H9 (cell line): Measurements from ENCODE around the gene FLNA. TPM values are rescaled to one million over a fixed set of nuclear protein-coding genes. Genes with fewer than 3 reads are reported as not detected.

ENCODE experiments used
- DNase-seq: peaks from one replicate; pipeline ENCODE4 v3.0.0-alpha.2; 2017
- H2AFZ ChIP-seq: one replicate; pipeline ENCODE4 v1.6.1; 2013; ENCODE audit warnings: mild to moderate bottlenecking, low read length, control low read depth, moderate library complexity
- H2AK5ac ChIP-seq: 2 replicates; pipeline ENCODE4 v1.6.1; 2013; ENCODE audit warnings: low read length, control low read depth, mixed read lengths; ENCODE audit not compliant: insufficient read length
- H2BK120ac ChIP-seq: one replicate; pipeline ENCODE4 v1.6.1; 2013; ENCODE audit warnings: low read depth, mild to moderate bottlenecking, low read length, control low read depth, inconsistent platforms; ENCODE audit not compliant: poor library complexity, severe bottlenecking
- H2BK12ac ChIP-seq: 2 replicates; pipeline ENCODE4 v1.6.1; 2013; ENCODE audit warnings: low read length, control low read depth, mixed read lengths, low read depth; ENCODE audit not compliant: insufficient read length
- H2BK15ac ChIP-seq: 2 replicates; pipeline ENCODE4 v1.6.1; 2013; ENCODE audit warnings: low read depth, low read length, control low read depth
- H2BK20ac ChIP-seq: one replicate; pipeline ENCODE4 v1.6.1; 2013; ENCODE audit warnings: low read depth, mild to moderate bottlenecking, low read length, control low read depth, inconsistent platforms; ENCODE audit not compliant: poor library complexity, severe bottlenecking
- H2BK5ac ChIP-seq: 2 replicates; pipeline ENCODE4 v1.6.1; 2013; ENCODE audit warnings: low read length, control low read depth, mixed read lengths; ENCODE audit not compliant: insufficient read length
- H3K14ac ChIP-seq: 2 replicates; pipeline ENCODE4 v1.6.1; 2013; ENCODE audit warnings: low read length, control low read depth; ENCODE audit not compliant: insufficient read depth
- H3K18ac ChIP-seq: 2 replicates; pipeline ENCODE4 v1.6.1; 2013; ENCODE audit warnings: low read depth, mild to moderate bottlenecking, mixed read lengths, low read length, control low read depth; ENCODE audit not compliant: insufficient read length
- H3K23ac ChIP-seq: 2 replicates; pipeline ENCODE4 v1.6.1; 2013; ENCODE audit warnings: low read length, control low read depth, mixed read lengths, low read depth; ENCODE audit not compliant: insufficient read length
- H3K23me2 ChIP-seq: 2 replicates; pipeline ENCODE4 v1.6.1; 2013; ENCODE audit warnings: low read depth, mild to moderate bottlenecking, mixed read lengths, low read length, control low read depth; ENCODE audit not compliant: insufficient read length, poor library complexity, severe bottlenecking
- H3K27ac ChIP-seq: 2 replicates; pipeline ENCODE4 v1.5.1; 2013; ENCODE audit warnings: low read length, control low read depth, mixed read lengths, low read depth; ENCODE audit not compliant: insufficient read length
- H3K27me3 ChIP-seq: 2 replicates; pipeline ENCODE4 v1.6.1; 2013; ENCODE audit warnings: low read length, control low read depth, inconsistent platforms; ENCODE audit not compliant: insufficient read depth
- H3K4ac ChIP-seq: 2 replicates; pipeline ENCODE4 v1.6.1; 2013; ENCODE audit warnings: low read depth, mild to moderate bottlenecking, control low read depth, inconsistent platforms, low read length, moderate library complexity
- H3K4me1 ChIP-seq: 2 replicates; pipeline ENCODE4 v1.6.1; 2013; ENCODE audit warnings: low read length, control low read depth, inconsistent platforms; ENCODE audit not compliant: insufficient read depth
- H3K4me2 ChIP-seq: 2 replicates; pipeline ENCODE4 v1.6.1; 2013; ENCODE audit warnings: low read length, control low read depth, mixed read lengths; ENCODE audit not compliant: insufficient read length, insufficient read depth
- H3K56ac ChIP-seq: 2 replicates; pipeline ENCODE4 v1.6.1; 2013; ENCODE audit warnings: low read depth, mild to moderate bottlenecking, mixed read lengths, low read length, control low read depth; ENCODE audit not compliant: insufficient read length
- H3K79me1 ChIP-seq: 2 replicates; pipeline ENCODE4 v1.6.1; 2013; ENCODE audit warnings: low read depth, mild to moderate bottlenecking, moderate library complexity, low read length, control low read depth, inconsistent platforms; ENCODE audit not compliant: insufficient read depth, poor library complexity, severe bottlenecking
- H3K79me2 ChIP-seq: 2 replicates; pipeline ENCODE4 v1.6.1; 2013; ENCODE audit warnings: low read length, control low read depth, inconsistent platforms; ENCODE audit not compliant: insufficient read depth
- H3K9ac ChIP-seq: 2 replicates; pipeline ENCODE4 v1.6.1; 2013; ENCODE audit warnings: low read length, control low read depth, mixed read lengths; ENCODE audit not compliant: insufficient read length; ENCODE audit errors: extremely low read depth
- H3K9me3 ChIP-seq: one replicate; pipeline ENCODE4 v1.6.1; 2013; ENCODE audit warnings: low read depth, low read length, inconsistent platforms; ENCODE audit not compliant: control insufficient read depth
- H3T11ph ChIP-seq: one replicate; pipeline ENCODE4 v1.6.1; 2013; ENCODE audit warnings: mild to moderate bottlenecking, low read length, control low read depth, inconsistent platforms
- H4K20me1 ChIP-seq: one replicate; pipeline ENCODE4 v1.6.1; 2013; ENCODE audit not compliant: control insufficient read depth, insufficient read length, insufficient read depth
- H4K5ac ChIP-seq: 2 replicates; pipeline ENCODE4 v1.6.1; 2013; ENCODE audit warnings: low read depth, mild to moderate bottlenecking, mixed read lengths, low read length, control low read depth; ENCODE audit not compliant: insufficient read length
- H4K8ac ChIP-seq: replicated peaks from 2 replicates; pipeline ENCODE4 v1.6.1; 2013; ENCODE audit warnings: low read length, control low read depth, mixed read lengths, low read depth; ENCODE audit not compliant: insufficient read length
- H4K91ac ChIP-seq: 2 replicates; pipeline ENCODE4 v1.6.1; 2013; ENCODE audit warnings: low read depth, mild to moderate bottlenecking, moderate library complexity, mixed read lengths, low read length, control low read depth; ENCODE audit not compliant: insufficient read length
- H3K27ac Mint-ChIP-seq, 3 experiments: 2 replicates in 2 of 3; 3 replicates in 1 of 3; pipeline ENCODE4 v1.8.0; 2020 to 2021; ENCODE audit warnings: mixed read lengths in 3 of 3, mild to moderate bottlenecking in 1 of 3, moderate library complexity in 1 of 3
- H3K27me3 Mint-ChIP-seq: 2 replicates; pipeline ENCODE4 v1.8.0; 2021; ENCODE audit warnings: low read depth, mild to moderate bottlenecking, moderate library complexity, mixed read lengths
- H3K36me3 Mint-ChIP-seq, 3 experiments: 2 replicates in 2 of 3; 3 replicates in 1 of 3; pipeline ENCODE4 v1.8.0; 2020 to 2021; ENCODE audit warnings: low read depth in 3 of 3, mixed read lengths in 3 of 3; ENCODE audit not compliant: insufficient read depth in 1 of 3
- H3K4me1 Mint-ChIP-seq, 2 experiments: 2 replicates each; pipeline ENCODE4 v1.8.0; 2020; ENCODE audit warnings: mixed read lengths in 2 of 2
- H3K4me3 Mint-ChIP-seq, 2 experiments: 2 replicates in 1 of 2; 3 replicates in 1 of 2; pipeline ENCODE4 v1.8.0; 2020 to 2021; ENCODE audit warnings: mild to moderate bottlenecking in 2 of 2, mixed read lengths in 2 of 2, moderate library complexity in 1 of 2
- H3K9me3 Mint-ChIP-seq, 2 experiments: 2 replicates in 1 of 2; 3 replicates in 1 of 2; pipeline ENCODE4 v1.8.0; 2020; ENCODE audit warnings: mild to moderate bottlenecking in 2 of 2, mixed read lengths in 2 of 2, moderate library complexity in 1 of 2
- CTCF ChIP-seq: fragments of 200-600 bp; sonication (generic); conservative IDR thresholded peaks from 3 replicates; pipeline ENCODE4 v1.8.0; 2021; ENCODE audit warnings: antibody characterized with exemption, mild to moderate bottlenecking
- WGBS: extraction: QIAGEN DNeasy Blood & Tissue Kit; methylation state at CpG from one replicate; pipeline ENCODE4 v1.1.7; 2013; ENCODE audit warnings: missing lambda C conversion rate, low lambda C conversion rate, mixed read lengths; ENCODE audit not compliant: insufficient read length; ENCODE audit errors: extremely low coverage; 5-methylcytosine and 5-hydroxymethylcytosine counted together
- total RNA-seq: library from RNA; stranded (reverse); gene quantifications from 2 replicates; pipeline ENCODE4 v1.2.1, GENCODE V29; 2021

The FLNA gene
- total RNA-seq, 1 experiment from 2014 or later, result 957 TPM

- Histone ChIP-seq H2BK20ac (no peak overlapping the region), H2BK15ac (no peak overlapping the region), H4K20me1 (peaks cover 3% of the 10 kb centered on the region), H3T11ph (no peak overlapping the region), H3K4me1 (no peaks in the 10 kb centered on the region), H3K4me2 (no peak overlapping the region), H3K23me2 (peaks cover 3% of the 10 kb centered on the region), H2AK5ac (no peak overlapping the region), H3K9me3 (peaks cover 24% of the 10 kb centered on the region), H3K18ac (no peak overlapping the region), H3K23ac (no peak overlapping the region), H4K91ac (no peak overlapping the region), H3K4ac (no peak overlapping the region), H3K27ac (no peak overlapping the region), H3K79me1 (no peaks in the 10 kb centered on the region), H2BK120ac (no peak overlapping the region), H3K79me2 (no peaks in the 10 kb centered on the region), H3K56ac (no peak overlapping the region), H2BK5ac (no peak overlapping the region), H2BK12ac (no peak overlapping the region), H3K14ac (no peak overlapping the region), H4K5ac (no peak overlapping the region), H2AFZ (no peak overlapping the region), H4K8ac (no peak overlapping the region), H3K27me3 (no peaks in the 10 kb centered on the region), H3K9ac (no peak overlapping the region)
- Mint-ChIP-seq H3K27ac (no peak overlapping the region; a peak in 1 of 7 replicates), H3K4me1 (no peaks in the 10 kb centered on the region), H3K36me3 (peaks cover 36 to 84% (median 81%) of the 10 kb centered on the region in 3 experiments), H3K27me3 (peaks cover 5% of the 10 kb centered on the region), H3K4me3 (peak overlapping the region in 1 of 2 experiments; percentile 32; a peak in 2 of 5 replicates), H3K9me3 (peaks cover 49 to 66% of the 10 kb centered on the region in 2 experiments)
- WGBS, result no CpG with 5 or more reads among the region's 34 CpGs
- no peak for TF ChIP-seq CTCF
- DNase-seq, result no peak
These were observed 14.2 kb downstream of the FLNA start for GRCh38 chrX:154360155-154360713.
